GM23338 (cell line): Measurements from ENCODE around the gene CLCN2. TPM values are rescaled to one million over a fixed set of nuclear protein-coding genes. Genes with fewer than 3 reads are reported as not detected.

ENCODE experiments used
- ATAC-seq: fragments of 200-7000 bp; cut with Tn5 transposase; 3 replicates; pipeline ENCODE4 v1.9.1; 2020
- DNase-seq: peaks from one replicate; pipeline ENCODE4 v3.0.0-alpha.2; 2015; ENCODE audit warnings: low spot score
- H2AFZ ChIP-seq: fragments of 200-600 bp; sonication (generic); 2 replicates; pipeline ENCODE4 v1.8.0; 2016; ENCODE audit warnings: antibody characterized with exemption, mild to moderate bottlenecking, moderate library complexity
- H3F3A ChIP-seq: fragments of 200-600 bp; sonication (generic); replicated peaks from 2 replicates; pipeline ENCODE4 v1.8.0; 2017; ENCODE audit warnings: antibody characterized with exemption, mixed run types, low read depth
- H3K27ac ChIP-seq: fragments of 200-600 bp; sonication (generic); 2 replicates; pipeline ENCODE4 v1.6.1; 2016; ENCODE audit warnings: low read depth
- H3K27me3 ChIP-seq: fragments of 200-600 bp; sonication (generic); 2 replicates; pipeline ENCODE4 v1.8.0; 2016; ENCODE audit warnings: mild to moderate bottlenecking, mixed run types, moderate library complexity; ENCODE audit not compliant: insufficient read depth
- H3K36me3 ChIP-seq: fragments of 200-600 bp; sonication (generic); 2 replicates; pipeline ENCODE4 v1.8.0; 2016; ENCODE audit warnings: mild to moderate bottlenecking; ENCODE audit not compliant: insufficient read depth
- H3K4me1 ChIP-seq: fragments of 200-600 bp; sonication (generic); 2 replicates; pipeline ENCODE4 v1.8.0; 2016; ENCODE audit warnings: mild to moderate bottlenecking, moderate library complexity; ENCODE audit not compliant: insufficient read depth
- H3K4me2 ChIP-seq: fragments of 200-600 bp; sonication (generic); 2 replicates; pipeline ENCODE4 v1.7.1; 2017; ENCODE audit warnings: mixed run types
- H3K4me3 ChIP-seq: fragments of 200-600 bp; sonication (generic); 2 replicates; pipeline ENCODE4 v1.6.1; 2016; ENCODE audit warnings: mixed run types
- H3K79me2 ChIP-seq: fragments of 200-600 bp; sonication (generic); replicated peaks from 2 replicates; pipeline ENCODE4 v1.8.0; 2017; ENCODE audit warnings: mild to moderate bottlenecking; ENCODE audit not compliant: insufficient read depth
- H3K9me2 ChIP-seq: fragments of 200-600 bp; sonication (generic); 2 replicates; pipeline ENCODE4 v1.8.0; 2017; ENCODE audit not compliant: insufficient read depth
- H4K20me1 ChIP-seq: fragments of 200-600 bp; sonication (generic); replicated peaks from 2 replicates; pipeline ENCODE4 v1.8.0; 2017; ENCODE audit warnings: mild to moderate bottlenecking; ENCODE audit not compliant: insufficient read depth
- H3K27ac Mint-ChIP-seq: 2 replicates; pipeline ENCODE4 v1.8.0; 2020; ENCODE audit warnings: inconsistent platforms, mild to moderate bottlenecking, moderate library complexity, mixed read lengths
- H3K27me3 Mint-ChIP-seq: 3 replicates; pipeline ENCODE4 v1.8.0; 2022; ENCODE audit warnings: low read depth, mild to moderate bottlenecking, moderate library complexity, mixed read lengths, inconsistent platforms; ENCODE audit not compliant: insufficient read depth, poor library complexity
- H3K36me3 Mint-ChIP-seq: 3 replicates; pipeline ENCODE4 v1.8.0; 2021; ENCODE audit warnings: low read depth, mild to moderate bottlenecking, inconsistent platforms, moderate library complexity, mixed read lengths
- H3K4me1 Mint-ChIP-seq: 3 replicates; pipeline ENCODE4 v1.8.0; 2020; ENCODE audit warnings: mild to moderate bottlenecking, inconsistent platforms, mixed read lengths
- H3K4me3 Mint-ChIP-seq: 3 replicates; pipeline ENCODE4 v1.8.0; 2021; ENCODE audit warnings: moderate library complexity, mild to moderate bottlenecking, inconsistent platforms, mixed read lengths
- H3K9me3 Mint-ChIP-seq: 3 replicates; pipeline ENCODE4 v1.8.0; 2020; ENCODE audit warnings: moderate library complexity, mild to moderate bottlenecking, inconsistent platforms, mixed read lengths
- EZH2 ChIP-seq: fragments of 200-600 bp; sonication (generic); IDR thresholded peaks from one replicate; pipeline ENCODE4 v1.8.0; 2017; ENCODE audit warnings: antibody characterized with exemption, mild to moderate bottlenecking, low read depth; ENCODE audit not compliant: unreplicated experiment
- EZH2phosphoT487 ChIP-seq: fragments of 200-600 bp; sonication (generic); IDR thresholded peaks from one replicate; pipeline ENCODE4 v1.8.1; 2018; ENCODE audit warnings: antibody characterized with exemption; ENCODE audit not compliant: unreplicated experiment
- NANOG ChIP-seq: IDR thresholded peaks from 2 replicates; pipeline ENCODE4 v1.6.1; 2016; ENCODE audit warnings: antibody characterized with exemption, borderline replicate concordance
- POLR2AphosphoS5 ChIP-seq: IDR thresholded peaks from 2 replicates; pipeline ENCODE4 v1.6.1; 2016; ENCODE audit warnings: antibody characterized with exemption, low read depth
- STAT1 ChIP-seq: IDR thresholded peaks from one replicate; pipeline ENCODE4 v1.6.1; 2016; ENCODE audit warnings: antibody characterized with exemption; ENCODE audit not compliant: unreplicated experiment
- ZNF331 ChIP-seq: fragments of 250-450 bp; sonication (Bioruptor Pico); IDR thresholded peaks from 2 replicates; pipeline ENCODE4 v1.5.0; 2020; ENCODE audit warnings: low read depth, mild to moderate bottlenecking, moderate library complexity
- polyA plus RNA-seq: library from polyadenylated mRNA; unstranded; fragments of >200 nt; fragmentation: Nextera tagmentation; extraction: Ambion mirVana; gene quantifications from 2 replicates; pipeline ENCODE4 v1.2.1, GENCODE V29; 2016
- total RNA-seq: library from RNA; depleted of rRNA; stranded (reverse); fragments of >200 nt; shearing (Covaris generic); gene quantifications from 2 replicates; pipeline ENCODE4 v1.2.3, GENCODE V29; 2014
- TF ChIP-seq, protein P1 (sequence below), 2 experiments: fragments of 200-600 bp in 1 of 2; sonication (generic) in 1 of 2; conservative IDR thresholded peaks; 2 replicates each; pipeline versions ENCODE4 v1.5.1 to v1.6.1; 2016 to 2017; ENCODE audit warnings: antibody characterized with exemption in 2 of 2, low read depth in 2 of 2, mild to moderate bottlenecking in 2 of 2, moderate library complexity in 1 of 2
- TF ChIP-seq, protein P2 (sequence below): fragments of 250-450 bp; sonication (Bioruptor Pico); IDR thresholded peaks from 2 replicates; pipeline ENCODE4 v1.5.0; 2020; ENCODE audit warnings: mild to moderate bottlenecking, moderate library complexity

CLCN2 gene
- total and polyA plus RNA-seq, 2 experiments from 2014 or later: 7.0 to 9.2 TPM

DNA sequence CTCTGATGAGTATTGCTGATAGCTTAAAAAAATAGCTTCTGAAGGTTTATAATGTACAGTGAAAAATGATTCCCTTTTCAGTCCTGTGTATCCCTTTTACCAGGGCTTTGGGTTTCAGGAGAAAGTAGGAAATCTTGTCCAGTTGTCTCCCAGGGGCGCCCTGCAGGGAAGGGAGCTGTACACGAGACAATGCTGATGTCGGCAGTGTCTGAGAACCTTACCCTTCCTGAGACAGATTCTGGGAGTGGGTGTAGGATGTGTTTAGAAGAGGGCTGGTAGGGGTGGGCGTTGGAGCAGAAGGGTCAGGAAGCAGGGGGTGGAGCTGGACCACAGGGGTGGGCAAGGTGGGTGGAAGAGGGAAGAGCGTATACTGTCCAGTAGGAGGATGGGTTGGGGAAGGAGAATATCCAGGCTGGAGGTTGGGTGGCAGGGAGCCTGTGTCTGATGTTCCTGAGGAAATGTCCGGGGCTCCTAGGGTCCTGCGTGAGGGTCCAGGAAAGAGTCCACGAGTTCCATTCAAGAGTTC, 11.0 kb upstream of the CLCN2 start (continued):
- no peak for TF ChIP-seq STAT1
- TF ChIP-seq ZNF331 (CRISPR knock-in tag): no peak
- TF ChIP-seq, protein P1, sequence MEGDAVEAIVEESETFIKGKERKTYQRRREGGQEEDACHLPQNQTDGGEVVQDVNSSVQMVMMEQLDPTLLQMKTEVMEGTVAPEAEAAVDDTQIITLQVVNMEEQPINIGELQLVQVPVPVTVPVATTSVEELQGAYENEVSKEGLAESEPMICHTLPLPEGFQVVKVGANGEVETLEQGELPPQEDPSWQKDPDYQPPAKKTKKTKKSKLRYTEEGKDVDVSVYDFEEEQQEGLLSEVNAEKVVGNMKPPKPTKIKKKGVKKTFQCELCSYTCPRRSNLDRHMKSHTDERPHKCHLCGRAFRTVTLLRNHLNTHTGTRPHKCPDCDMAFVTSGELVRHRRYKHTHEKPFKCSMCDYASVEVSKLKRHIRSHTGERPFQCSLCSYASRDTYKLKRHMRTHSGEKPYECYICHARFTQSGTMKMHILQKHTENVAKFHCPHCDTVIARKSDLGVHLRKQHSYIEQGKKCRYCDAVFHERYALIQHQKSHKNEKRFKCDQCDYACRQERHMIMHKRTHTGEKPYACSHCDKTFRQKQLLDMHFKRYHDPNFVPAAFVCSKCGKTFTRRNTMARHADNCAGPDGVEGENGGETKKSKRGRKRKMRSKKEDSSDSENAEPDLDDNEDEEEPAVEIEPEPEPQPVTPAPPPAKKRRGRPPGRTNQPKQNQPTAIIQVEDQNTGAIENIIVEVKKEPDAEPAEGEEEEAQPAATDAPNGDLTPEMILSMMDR (conservative IDR thresholded peaks at IDR 0.05; ENCODE audit: low read depth in 2 of 2): no peak

DNA sequence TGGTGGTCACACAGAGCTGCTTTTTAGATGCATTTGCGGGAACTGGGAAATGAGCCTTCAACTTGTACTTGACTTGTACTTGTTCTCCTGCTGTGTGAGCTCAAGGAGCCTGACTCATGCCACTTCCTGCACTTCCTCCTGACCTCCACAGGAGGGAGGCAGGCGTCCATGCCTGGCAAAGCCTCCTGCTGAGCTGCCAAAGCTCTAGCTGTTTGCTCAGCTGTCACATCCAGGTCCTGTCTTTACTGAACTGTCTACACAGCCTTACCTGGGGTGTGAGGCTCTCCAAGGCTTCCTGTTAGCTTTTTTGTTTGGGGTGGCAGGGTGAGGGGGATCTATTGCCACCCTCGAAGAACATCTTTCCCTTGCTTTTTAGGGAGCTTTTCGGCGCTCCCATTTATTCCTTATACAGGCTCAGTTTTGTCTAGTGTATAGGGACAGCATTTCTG, 10.2 kb upstream of the CLCN2 start:
- Mint-ChIP-seq H3K36me3 (peaks cover 30% of the 10 kb centered on the region), H3K27ac (no peak overlapping the region), H3K4me3 (peak overlapping the region; percentile 13; the same call in 1 of the 3 replicates), H3K4me1 (peaks cover 42% of the 10 kb centered on the region), H3K9me3 (no peaks in the 10 kb centered on the region), H3K27me3 (peaks cover 14% of the 10 kb centered on the region)
- no peak overlapping the region for H3K4me3 ChIP-seq
- H3K79me2 ChIP-seq: 0 out of 2 replicates have a peak, but pooled peaks cover 2% of the 10 kb centered on the region
- H2AFZ ChIP-seq: no peak overlapping the region
- DNase-seq (peak; percentile 91), ATAC-seq (peak; percentile 91)
- peaks cover 29% of the 10 kb centered on the region for H3K4me1 ChIP-seq
- H3K27ac ChIP-seq: no peak overlapping the region
- peaks cover 17% of the 10 kb centered on the region for H3K36me3 ChIP-seq
- TF ChIP-seq, protein P1 (conservative IDR thresholded peaks at IDR 0.05; ENCODE audit: low read depth in 2 of 2): peak; percentile 84 to 98
- no peak; the same call in 1 of the 2 replicates for TF ChIP-seq NANOG
- TF ChIP-seq EZH2: no peak
- 0 out of 2 replicates have a peak, but pooled peaks have one; percentile 29 for TF ChIP-seq POLR2AphosphoS5
- TF ChIP-seq ZNF331 (CRISPR knock-in tag): no peak
- H3K4me2 ChIP-seq: peak overlapping the region; percentile 65
- H3F3A ChIP-seq: peaks cover 11% of the 10 kb centered on the region; the same call in 1 of the 2 replicates
- H3K9me2 ChIP-seq: no peaks in the 10 kb centered on the region
- H3K27me3 ChIP-seq: no peaks in the 10 kb centered on the region
- H4K20me1 ChIP-seq: peaks cover 14% of the 10 kb centered on the region; the same call in 1 of the 2 replicates

DNA sequence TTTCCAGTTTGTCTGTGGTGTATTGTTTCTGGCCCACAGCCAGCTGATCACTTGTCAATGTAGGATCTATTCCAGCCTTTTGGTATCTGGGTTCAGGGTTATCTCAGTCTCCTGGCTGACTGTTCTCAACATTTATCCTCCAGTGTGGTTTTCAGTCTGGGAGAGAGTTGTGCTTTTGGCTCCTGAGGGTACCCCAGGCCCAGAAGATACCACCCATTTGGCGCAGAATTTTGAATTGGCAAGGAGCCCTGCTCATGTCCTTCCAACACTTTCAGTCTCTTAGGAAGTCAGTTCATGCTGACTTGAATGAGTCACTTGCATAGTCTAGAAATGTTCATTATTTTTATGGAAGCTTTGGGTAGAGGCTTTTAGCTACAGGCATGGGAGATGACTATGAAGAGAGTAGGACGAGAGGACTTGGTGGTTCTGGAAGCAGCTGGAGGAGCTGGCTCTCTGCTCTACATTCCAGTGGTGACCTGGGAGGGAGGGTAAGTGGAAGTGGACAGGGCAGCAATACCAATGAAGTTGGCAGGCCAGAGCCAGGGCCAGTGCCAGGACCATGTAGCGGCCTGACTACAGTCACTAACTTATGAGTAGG, 7.3 kb upstream of the CLCN2 start:
- peaks cover 11% of the 10 kb centered on the region; the same call in 1 of the 2 replicates for H3F3A ChIP-seq
- H3K9me2 ChIP-seq: no peaks in the 10 kb centered on the region
- no peak overlapping the region for H3K27ac Mint-ChIP-seq
- peaks cover 24% of the 10 kb centered on the region for H3K36me3 ChIP-seq
- no peaks in the 10 kb centered on the region for H3K27me3 ChIP-seq
- H3K9me3 Mint-ChIP-seq: no peaks in the 10 kb centered on the region
- H3K36me3 Mint-ChIP-seq: peaks cover 51% of the 10 kb centered on the region
- no peak overlapping the region for H3K4me3 Mint-ChIP-seq
- H3K4me1 Mint-ChIP-seq: peaks cover 35% of the 10 kb centered on the region
- DNase-seq (no peak), ATAC-seq (no peak)
- H2AFZ ChIP-seq: no peak overlapping the region
- peaks cover 17% of the 10 kb centered on the region; the same call in 1 of the 2 replicates for H4K20me1 ChIP-seq
- peaks cover 9% of the 10 kb centered on the region for H3K27me3 Mint-ChIP-seq
- H3K4me3 ChIP-seq: no peak overlapping the region
- H3K79me2 ChIP-seq: peaks cover 22% of the 10 kb centered on the region
- H3K4me1 ChIP-seq: peaks cover 22% of the 10 kb centered on the region
- H3K27ac ChIP-seq: no peak overlapping the region
- H3K4me2 ChIP-seq: no peak overlapping the region
- TF ChIP-seq, protein P2, sequence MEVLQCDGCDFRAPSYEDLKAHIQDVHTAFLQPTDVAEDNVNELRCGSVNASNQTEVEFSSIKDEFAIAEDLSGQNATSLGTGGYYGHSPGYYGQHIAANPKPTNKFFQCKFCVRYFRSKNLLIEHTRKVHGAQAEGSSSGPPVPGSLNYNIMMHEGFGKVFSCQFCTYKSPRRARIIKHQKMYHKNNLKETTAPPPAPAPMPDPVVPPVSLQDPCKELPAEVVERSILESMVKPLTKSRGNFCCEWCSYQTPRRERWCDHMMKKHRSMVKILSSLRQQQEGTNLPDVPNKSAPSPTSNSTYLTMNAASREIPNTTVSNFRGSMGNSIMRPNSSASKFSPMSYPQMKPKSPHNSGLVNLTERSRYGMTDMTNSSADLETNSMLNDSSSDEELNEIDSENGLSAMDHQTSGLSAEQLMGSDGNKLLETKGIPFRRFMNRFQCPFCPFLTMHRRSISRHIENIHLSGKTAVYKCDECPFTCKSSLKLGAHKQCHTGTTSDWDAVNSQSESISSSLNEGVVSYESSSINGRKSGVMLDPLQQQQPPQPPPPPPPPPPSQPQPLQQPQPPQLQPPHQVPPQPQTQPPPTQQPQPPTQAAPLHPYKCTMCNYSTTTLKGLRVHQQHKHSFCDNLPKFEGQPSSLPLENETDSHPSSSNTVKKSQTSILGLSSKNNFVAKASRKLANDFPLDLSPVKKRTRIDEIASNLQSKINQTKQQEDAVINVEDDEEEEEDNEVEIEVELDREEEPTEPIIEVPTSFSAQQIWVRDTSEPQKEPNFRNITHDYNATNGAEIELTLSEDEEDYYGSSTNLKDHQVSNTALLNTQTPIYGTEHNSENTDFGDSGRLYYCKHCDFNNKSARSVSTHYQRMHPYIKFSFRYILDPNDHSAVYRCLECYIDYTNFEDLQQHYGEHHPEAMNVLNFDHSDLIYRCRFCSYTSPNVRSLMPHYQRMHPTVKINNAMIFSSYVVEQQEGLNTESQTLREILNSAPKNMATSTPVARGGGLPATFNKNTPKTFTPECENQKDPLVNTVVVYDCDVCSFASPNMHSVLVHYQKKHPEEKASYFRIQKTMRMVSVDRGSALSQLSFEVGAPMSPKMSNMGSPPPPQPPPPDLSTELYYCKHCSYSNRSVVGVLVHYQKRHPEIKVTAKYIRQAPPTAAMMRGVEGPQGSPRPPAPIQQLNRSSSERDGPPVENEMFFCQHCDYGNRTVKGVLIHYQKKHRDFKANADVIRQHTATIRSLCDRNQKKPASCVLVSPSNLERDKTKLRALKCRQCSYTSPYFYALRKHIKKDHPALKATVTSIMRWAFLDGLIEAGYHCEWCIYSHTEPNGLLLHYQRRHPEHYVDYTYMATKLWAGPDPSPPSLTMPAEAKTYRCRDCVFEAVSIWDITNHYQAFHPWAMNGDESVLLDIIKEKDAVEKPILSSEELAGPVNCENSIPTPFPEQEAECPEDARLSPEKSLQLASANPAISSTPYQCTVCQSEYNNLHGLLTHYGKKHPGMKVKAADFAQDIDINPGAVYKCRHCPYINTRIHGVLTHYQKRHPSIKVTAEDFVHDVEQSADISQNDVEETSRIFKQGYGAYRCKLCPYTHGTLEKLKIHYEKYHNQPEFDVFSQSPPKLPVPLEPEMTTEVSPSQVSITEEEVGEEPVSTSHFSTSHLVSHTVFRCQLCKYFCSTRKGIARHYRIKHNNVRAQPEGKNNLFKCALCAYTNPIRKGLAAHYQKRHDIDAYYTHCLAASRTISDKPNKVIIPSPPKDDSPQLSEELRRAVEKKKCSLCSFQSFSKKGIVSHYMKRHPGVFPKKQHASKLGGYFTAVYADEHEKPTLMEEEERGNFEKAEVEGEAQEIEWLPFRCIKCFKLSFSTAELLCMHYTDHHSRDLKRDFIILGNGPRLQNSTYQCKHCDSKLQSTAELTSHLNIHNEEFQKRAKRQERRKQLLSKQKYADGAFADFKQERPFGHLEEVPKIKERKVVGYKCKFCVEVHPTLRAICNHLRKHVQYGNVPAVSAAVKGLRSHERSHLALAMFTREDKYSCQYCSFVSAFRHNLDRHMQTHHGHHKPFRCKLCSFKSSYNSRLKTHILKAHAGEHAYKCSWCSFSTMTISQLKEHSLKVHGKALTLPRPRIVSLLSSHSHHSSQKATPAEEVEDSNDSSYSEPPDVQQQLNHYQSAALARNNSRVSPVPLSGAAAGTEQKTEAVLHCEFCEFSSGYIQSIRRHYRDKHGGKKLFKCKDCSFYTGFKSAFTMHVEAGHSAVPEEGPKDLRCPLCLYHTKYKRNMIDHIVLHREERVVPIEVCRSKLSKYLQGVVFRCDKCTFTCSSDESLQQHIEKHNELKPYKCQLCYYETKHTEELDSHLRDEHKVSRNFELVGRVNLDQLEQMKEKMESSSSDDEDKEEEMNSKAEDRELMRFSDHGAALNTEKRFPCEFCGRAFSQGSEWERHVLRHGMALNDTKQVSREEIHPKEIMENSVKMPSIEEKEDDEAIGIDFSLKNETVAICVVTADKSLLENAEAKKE (CRISPR knock-in tag): no peak
- TF ChIP-seq STAT1 (no peak), EZH2 (no peak), EZH2phosphoT487 (no peak)
